Neural cell (in vitro differentiated cells): ENCODE data around the gene TMOD4.

Source experiments
- EP300 ChIP-seq: fragments of 450-650 bp; conservative IDR thresholded peaks from 2 replicates; pipeline ENCODE4 v1.6.1; 2014; ENCODE audit warnings: antibody characterized with exemption, mild to moderate bottlenecking, moderate library complexity; ENCODE audit not compliant: poor library complexity, severe bottlenecking
- EZH2 ChIP-seq: fragments of 200-600, 300-800 bp; shearing (Covaris generic), sonication (generic); IDR thresholded peaks from 2 replicates; pipeline ENCODE4 v1.6.1; 2014; ENCODE audit warnings: antibody characterized with exemption, low read length, borderline replicate concordance, mild to moderate bottlenecking; ENCODE audit not compliant: insufficient read depth, poor library complexity, severe bottlenecking
- MXI1 ChIP-seq: fragments of 450-650 bp; conservative IDR thresholded peaks from 2 replicates; pipeline ENCODE4 v1.6.1; 2014; ENCODE audit warnings: antibody characterized with exemption, mild to moderate bottlenecking; ENCODE audit not compliant: poor library complexity, severe bottlenecking
- POLR2AphosphoS5 ChIP-seq: IDR thresholded peaks from 2 replicates; pipeline ENCODE4 v1.6.1; 2012
- RAD21 ChIP-seq: fragments of 450-650 bp; conservative IDR thresholded peaks from 2 replicates; pipeline ENCODE4 v1.6.1; 2014; ENCODE audit warnings: antibody characterized with exemption, mild to moderate bottlenecking, moderate library complexity
- REST ChIP-seq: IDR thresholded peaks from 2 replicates; pipeline ENCODE4 v1.6.1; 2012; ENCODE audit warnings: borderline replicate concordance
- SMC3 ChIP-seq: fragments of 450-650 bp; conservative IDR thresholded peaks from 2 replicates; pipeline ENCODE4 v1.6.1; 2014; ENCODE audit warnings: antibody characterized with exemption, mild to moderate bottlenecking, moderate library complexity; ENCODE audit not compliant: poor library complexity
- TAF1 ChIP-seq: IDR thresholded peaks from 2 replicates; pipeline ENCODE4 v1.6.1; 2012; ENCODE audit warnings: low read depth
- TF ChIP-seq, protein P1 (sequence below): fragments of 450-650 bp; IDR thresholded peaks from 2 replicates; pipeline ENCODE4 v1.5.1; 2014; ENCODE audit warnings: antibody characterized with exemption, mild to moderate bottlenecking, moderate library complexity; ENCODE audit not compliant: poor library complexity, severe bottlenecking

DNA sequence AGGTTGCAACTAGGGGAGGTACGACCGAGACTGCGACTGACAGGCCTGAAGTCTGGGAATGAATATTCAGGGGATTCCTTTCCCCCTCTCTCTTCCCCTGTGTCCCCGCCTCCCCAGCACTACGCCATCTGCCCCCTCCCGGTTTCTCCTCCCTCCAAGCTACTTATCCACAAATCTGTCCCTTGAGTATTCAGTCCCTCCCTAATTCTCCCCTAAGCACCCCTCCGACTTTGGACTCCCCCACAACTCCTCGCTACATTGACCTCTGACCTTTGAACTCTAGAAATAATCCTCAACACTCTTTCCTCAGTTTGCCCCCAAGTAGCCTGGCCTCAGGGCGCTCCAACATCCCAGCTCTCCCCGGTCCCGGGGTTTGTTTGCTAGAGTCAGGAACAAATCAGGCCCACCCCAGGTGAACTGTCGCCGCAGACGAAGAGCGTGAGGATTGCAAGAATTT lies 10.5 kb downstream of the TMOD4 start:
- TF ChIP-seq, protein P1, sequence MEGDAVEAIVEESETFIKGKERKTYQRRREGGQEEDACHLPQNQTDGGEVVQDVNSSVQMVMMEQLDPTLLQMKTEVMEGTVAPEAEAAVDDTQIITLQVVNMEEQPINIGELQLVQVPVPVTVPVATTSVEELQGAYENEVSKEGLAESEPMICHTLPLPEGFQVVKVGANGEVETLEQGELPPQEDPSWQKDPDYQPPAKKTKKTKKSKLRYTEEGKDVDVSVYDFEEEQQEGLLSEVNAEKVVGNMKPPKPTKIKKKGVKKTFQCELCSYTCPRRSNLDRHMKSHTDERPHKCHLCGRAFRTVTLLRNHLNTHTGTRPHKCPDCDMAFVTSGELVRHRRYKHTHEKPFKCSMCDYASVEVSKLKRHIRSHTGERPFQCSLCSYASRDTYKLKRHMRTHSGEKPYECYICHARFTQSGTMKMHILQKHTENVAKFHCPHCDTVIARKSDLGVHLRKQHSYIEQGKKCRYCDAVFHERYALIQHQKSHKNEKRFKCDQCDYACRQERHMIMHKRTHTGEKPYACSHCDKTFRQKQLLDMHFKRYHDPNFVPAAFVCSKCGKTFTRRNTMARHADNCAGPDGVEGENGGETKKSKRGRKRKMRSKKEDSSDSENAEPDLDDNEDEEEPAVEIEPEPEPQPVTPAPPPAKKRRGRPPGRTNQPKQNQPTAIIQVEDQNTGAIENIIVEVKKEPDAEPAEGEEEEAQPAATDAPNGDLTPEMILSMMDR: no peak
- TF ChIP-seq RAD21 (no peak), EP300 (no peak), EZH2 (no peak), POLR2AphosphoS5 (no peak), SMC3 (no peak), REST (no peak), TAF1 (no peak), MXI1 (no peak)
